Glutamatergic neuron (in vitro differentiated cells): Measurements from ENCODE around the gene CR1. TPM values are rescaled to one million over a fixed set of nuclear protein-coding genes. Genes with fewer than 3 reads are reported as not detected.
"Not testable (repeated sequence)": the region's sequence is repeated elsewhere in the genome, so short reads cannot be mapped to it uniquely, and the experiment has no call there.

Source experiments
- DNase-seq: peaks from one replicate; pipeline ENCODE4 v3.0.0; 2022
- H3K27ac Mint-ChIP-seq: one replicate; pipeline ENCODE4 v1.8.0; 2020; ENCODE audit warnings: mild to moderate bottlenecking, mixed read lengths, inconsistent platforms; ENCODE audit not compliant: unreplicated experiment
- H3K27me3 Mint-ChIP-seq: one replicate; pipeline ENCODE4 v1.8.0; 2020; ENCODE audit warnings: mild to moderate bottlenecking, moderate library complexity, mixed read lengths, inconsistent platforms; ENCODE audit not compliant: unreplicated experiment
- H3K36me3 Mint-ChIP-seq: one replicate; pipeline ENCODE4 v1.8.0; 2020; ENCODE audit warnings: mild to moderate bottlenecking, mixed read lengths, inconsistent platforms; ENCODE audit not compliant: unreplicated experiment
- H3K4me1 Mint-ChIP-seq: one replicate; pipeline ENCODE4 v1.8.0; 2020; ENCODE audit warnings: mild to moderate bottlenecking, low read depth, mixed read lengths, inconsistent platforms; ENCODE audit not compliant: unreplicated experiment
- H3K4me3 Mint-ChIP-seq: one replicate; pipeline ENCODE4 v1.8.0; 2020; ENCODE audit warnings: mild to moderate bottlenecking, mixed read lengths, inconsistent platforms; ENCODE audit not compliant: unreplicated experiment
- H3K9me3 Mint-ChIP-seq: one replicate; pipeline ENCODE4 v1.8.0; 2020; ENCODE audit warnings: mild to moderate bottlenecking, moderate library complexity, mixed read lengths, inconsistent platforms; ENCODE audit not compliant: unreplicated experiment
- CTCF ChIP-seq: fragments of 200-600 bp; sonication (generic); IDR thresholded peaks from one replicate; pipeline ENCODE4 v1.5.0; 2021; ENCODE audit not compliant: partially characterized antibody, unreplicated experiment
- total RNA-seq: library from RNA; stranded (reverse); fragmentation: NEBNext Ultra II Directional; extraction: Animal tissue kit (Norgen Biotek cat#: 25700); gene quantifications from one replicate; pipeline ENCODE4 v1.2.1, GENCODE V29; 2021; ENCODE audit not compliant: unreplicated experiment

CR1 gene
- total RNA-seq, 1 donor from 2014 or later: not detected

- not testable (repeated sequence) for H3K4me1 Mint-ChIP-seq, H3K27me3 Mint-ChIP-seq, H3K4me3 Mint-ChIP-seq, DNase-seq, H3K9me3 Mint-ChIP-seq, H3K36me3 Mint-ChIP-seq, H3K27ac Mint-ChIP-seq
Measured at GRCh38 chr1:207546677-207547357, 50.9 kb downstream of the CR1 start.

GRCh38 chr1:207554823-207555222 lies 58.9 kb downstream of the CR1 start:
- H3K27ac Mint-ChIP-seq, H3K4me3 Mint-ChIP-seq, H3K9me3 Mint-ChIP-seq, H3K27me3 Mint-ChIP-seq, DNase-seq, H3K4me1 Mint-ChIP-seq, H3K36me3 Mint-ChIP-seq: not testable (repeated sequence)

GRCh38 chr1:207565546-207566468 lies 69.8 kb downstream of the CR1 start:
- Mint-ChIP-seq H3K4me3 (no peak overlapping the region), H3K27me3 (no peaks in the 10 kb centered on the region), H3K4me1 (no peaks in the 10 kb centered on the region), H3K27ac (no peak overlapping the region), H3K36me3 (no peaks in the 10 kb centered on the region), H3K9me3 (no peaks in the 10 kb centered on the region)
- peak; percentile 16 for TF ChIP-seq CTCF
- DNase-seq: peak; percentile 29

- not testable (repeated sequence) for H3K9me3 Mint-ChIP-seq, H3K27ac Mint-ChIP-seq
Measured at GRCh38 chr1:207571926-207572325, 76.0 kb downstream of the CR1 start.

GRCh38 chr1:207573074-207573473 lies 77.1 kb downstream of the CR1 start:
- H3K4me1 Mint-ChIP-seq, H3K27ac Mint-ChIP-seq, H3K36me3 Mint-ChIP-seq, H3K4me3 Mint-ChIP-seq, H3K9me3 Mint-ChIP-seq, DNase-seq, H3K27me3 Mint-ChIP-seq: not testable (repeated sequence)

More at GRCh38 chr1:207571926-207572325, 76.0 kb downstream of the CR1 start:
- H3K4me1 Mint-ChIP-seq, DNase-seq, H3K4me3 Mint-ChIP-seq, H3K36me3 Mint-ChIP-seq, H3K27me3 Mint-ChIP-seq: not testable (repeated sequence)

- H3K27me3 Mint-ChIP-seq, H3K9me3 Mint-ChIP-seq, DNase-seq, H3K36me3 Mint-ChIP-seq, H3K27ac Mint-ChIP-seq, H3K4me3 Mint-ChIP-seq, H3K4me1 Mint-ChIP-seq: not testable (repeated sequence)
Measured at GRCh38 chr1:207575381-207575780, 79.4 kb downstream of the CR1 start.

- Mint-ChIP-seq H3K9me3 (no peaks in the 10 kb centered on the region), H3K27ac (peak overlapping the region; percentile 45), H3K36me3 (no peaks in the 10 kb centered on the region), H3K27me3 (peaks cover 3% of the 10 kb centered on the region), H3K4me1 (no peaks in the 10 kb centered on the region), H3K4me3 (no peak overlapping the region)
- no peak for DNase-seq
- no peak for TF ChIP-seq CTCF
Measured at GRCh38 chr1:207578796-207579435, 83.0 kb downstream of the CR1 start.
